HG03097 (cell line): ENCODE results near the gene DIP2A.
"Not testable (repeated sequence)": the region's sequence is repeated elsewhere in the genome, so short reads cannot be mapped to it uniquely, and the experiment has no call there.

Experiments
- ATAC-seq: cut with Tn5 transposase; IDR thresholded peaks from one replicate; pipeline ENCODE4 v1.9.1; 2021; ENCODE audit not compliant: unreplicated experiment, low FRiP score

Gene DIP2A

DNA sequence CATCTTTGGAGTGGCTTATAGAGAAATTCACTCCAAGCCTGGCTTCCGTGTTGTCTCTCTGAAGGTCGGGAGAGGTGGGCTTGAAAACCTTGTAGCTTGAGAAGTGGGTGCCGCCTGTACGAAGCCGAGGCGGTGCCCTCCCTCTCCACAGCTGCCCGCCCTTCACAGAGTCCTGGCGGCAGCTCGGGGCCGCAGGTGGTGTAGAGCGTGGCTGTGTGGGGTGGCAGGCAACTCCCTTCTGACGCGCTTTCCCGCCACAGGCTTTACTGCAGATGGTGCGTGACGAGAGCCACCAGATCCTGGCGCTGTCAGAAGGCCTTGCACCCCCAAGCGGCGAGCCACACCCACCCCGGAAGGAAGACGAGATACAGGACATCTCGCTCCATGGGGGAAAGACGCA lies 33.1 kb upstream of the DIP2A start:
- ATAC-seq, result no peak

- no peak for ATAC-seq
Measured at GRCh38 chr21:46426313-46427046, 32.2 kb upstream of the DIP2A start.

DNA sequence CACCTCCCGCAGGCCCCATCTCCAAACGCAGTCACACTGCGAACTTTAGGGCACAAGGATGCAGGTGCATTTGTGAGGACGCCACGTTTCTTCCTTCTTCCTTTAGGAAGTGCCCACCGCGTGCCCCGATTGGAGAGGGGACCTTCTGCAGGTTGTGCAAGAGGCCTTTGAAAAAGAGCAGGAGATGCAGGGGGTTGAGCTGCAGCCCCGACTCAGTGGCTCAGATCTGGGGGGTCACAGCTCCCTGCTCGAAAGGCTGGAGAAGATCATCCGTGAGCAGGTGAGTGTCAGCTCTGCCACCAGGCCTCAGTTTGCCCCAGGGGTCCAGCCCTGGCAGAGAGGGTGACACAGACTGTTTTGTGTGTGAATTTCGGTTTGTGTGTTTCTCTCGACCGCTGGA lies 31.2 kb upstream of the DIP2A start:
- no peak for ATAC-seq

DNA sequence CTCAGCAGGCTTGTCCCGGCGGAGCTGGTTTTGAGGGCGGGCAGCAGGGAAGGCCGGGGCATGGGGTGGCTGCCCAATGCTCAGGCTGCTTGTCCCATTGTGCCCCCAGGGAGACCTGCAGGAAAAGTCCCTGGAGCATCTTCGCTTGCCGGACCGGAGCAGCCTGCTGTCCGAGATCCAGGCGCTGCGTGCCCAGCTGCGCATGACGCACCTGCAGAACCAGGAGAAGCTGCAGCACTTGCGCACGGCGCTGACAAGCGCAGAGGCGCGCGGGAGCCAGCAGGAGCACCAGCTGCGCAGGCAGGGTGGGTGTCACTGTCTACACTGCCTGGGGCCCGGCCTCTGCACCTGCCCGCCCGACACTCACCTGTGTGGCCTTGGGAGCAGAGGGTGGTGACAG lies 30.4 kb upstream of the DIP2A start:
- no peak for ATAC-seq

- no peak for ATAC-seq
Measured at GRCh38 chr21:46428987-46429710, 29.5 kb upstream of the DIP2A start.

GRCh38 chr21:46429754-46430681 lies 28.7 kb upstream of the DIP2A start:
- no peak for ATAC-seq

DNA sequence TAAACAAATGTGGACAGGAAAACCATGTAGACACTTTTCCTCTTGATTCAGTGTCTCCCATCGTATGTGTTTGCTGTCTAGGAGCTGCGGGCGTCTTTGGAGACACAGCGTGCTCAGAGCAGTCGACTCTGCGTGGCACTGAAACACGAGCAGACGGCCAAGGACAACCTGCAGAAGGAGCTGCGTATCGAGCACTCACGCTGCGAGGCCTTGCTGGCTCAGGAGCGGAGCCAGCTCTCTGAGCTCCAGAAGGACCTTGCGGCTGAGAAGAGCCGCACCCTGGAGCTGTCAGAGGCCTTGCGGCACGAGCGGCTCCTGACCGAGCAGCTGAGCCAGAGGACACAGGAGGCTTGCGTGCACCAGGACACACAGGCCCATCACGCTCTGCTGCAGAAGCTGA lies 27.2 kb upstream of the DIP2A start:
- no peak for ATAC-seq

GRCh38 chr21:46431884-46432488 lies 26.7 kb upstream of the DIP2A start:
- ATAC-seq, result no peak

- not testable (repeated sequence) for ATAC-seq
Measured at GRCh38 chr21:46433116-46433515, 25.6 kb upstream of the DIP2A start.

GRCh38 chr21:46434322-46434958 lies 24.3 kb upstream of the DIP2A start:
- ATAC-seq, result no peak

GRCh38 chr21:46435786-46436227 lies 22.9 kb upstream of the DIP2A start:
- ATAC-seq, result no peak

DNA sequence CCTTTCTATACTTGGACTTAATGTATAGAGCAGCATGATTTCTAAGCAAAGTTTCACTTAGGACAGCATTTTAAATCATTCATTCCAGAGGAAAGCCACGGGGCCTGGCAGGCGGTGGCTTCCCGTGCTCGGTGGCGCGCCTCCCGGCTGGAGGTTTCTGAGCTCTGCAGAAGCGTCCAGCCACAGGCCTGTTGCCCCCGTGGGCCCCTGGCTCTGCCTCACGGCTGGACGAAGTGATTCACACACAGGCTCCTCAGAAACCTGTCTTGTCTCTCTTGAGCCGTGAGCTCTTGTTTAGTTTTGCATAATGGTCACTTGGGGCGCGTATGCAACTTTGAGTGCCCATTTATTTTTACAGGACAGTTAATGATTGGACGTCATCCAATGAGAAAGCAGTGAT lies 22.1 kb upstream of the DIP2A start:
- no peak for ATAC-seq

- ATAC-seq, result no peak
Measured at GRCh38 chr21:46437096-46437498, 21.6 kb upstream of the DIP2A start.

DNA sequence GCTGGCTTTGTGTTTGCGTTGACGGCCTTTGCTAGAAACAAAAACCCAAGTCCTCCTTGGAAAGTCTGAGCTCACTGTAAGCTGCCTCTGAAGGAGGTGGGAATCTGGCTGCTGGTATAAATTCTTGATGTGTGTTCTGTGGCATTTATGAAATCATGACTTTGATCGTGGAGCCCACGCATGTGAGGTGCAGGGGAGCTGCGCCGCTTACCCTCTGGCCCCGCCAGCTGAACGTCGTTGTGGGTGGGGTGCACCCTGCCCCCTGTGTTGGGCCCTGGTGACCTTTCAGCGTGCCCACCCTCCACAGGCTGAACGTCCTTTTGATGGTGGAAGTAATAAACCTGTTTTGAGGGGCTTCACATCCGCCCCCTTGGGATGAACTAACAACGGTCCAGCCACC lies 21.2 kb upstream of the DIP2A start:
- ATAC-seq, result no peak

GRCh38 chr21:46438241-46438640 lies 20.4 kb upstream of the DIP2A start:
- ATAC-seq, result no peak

GRCh38 chr21:46439906-46440305 lies 18.8 kb upstream of the DIP2A start:
- no peak for ATAC-seq

DNA sequence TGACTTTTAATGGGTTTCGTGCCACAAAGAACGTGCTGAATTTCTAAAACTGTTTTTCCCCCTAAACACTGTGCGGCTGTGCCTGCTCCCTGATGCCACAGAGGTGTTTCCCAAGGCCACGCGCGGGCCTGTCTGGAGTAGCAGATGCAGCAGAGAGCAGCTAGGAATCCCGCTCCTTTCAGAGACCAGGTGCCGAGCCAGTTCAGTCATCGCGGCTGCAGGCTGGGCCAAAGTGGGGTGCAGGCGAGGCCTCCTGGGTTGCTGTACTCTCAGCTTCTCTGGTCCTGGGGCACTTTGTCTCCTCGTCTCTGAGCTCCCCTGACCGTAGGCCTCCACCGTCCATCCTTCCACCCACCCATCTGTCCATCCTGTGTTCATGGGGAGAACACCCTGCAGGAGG lies 17.4 kb upstream of the DIP2A start:
- no peak for ATAC-seq

GRCh38 chr21:46441961-46442498 lies 16.7 kb upstream of the DIP2A start:
- no peak for ATAC-seq

- ATAC-seq, result no peak
Measured at GRCh38 chr21:46442938-46443337, 15.8 kb upstream of the DIP2A start.

- ATAC-seq, result no peak
Measured at GRCh38 chr21:46443910-46444309, 14.8 kb upstream of the DIP2A start.
